ENCODE results near the gene MTFR1L.

MTFR1L gene

GRCh38 chr1:25790472-25790871 is 29.3 kb upstream of the MTFR1L start:
- no peak for DNase-seq (ENCODE audit: low spot score)

GRCh38 chr1:25792115-25792514 is 27.6 kb upstream of the MTFR1L start:
- no peak for DNase-seq (ENCODE audit: low spot score)

- DNase-seq (ENCODE audit: low spot score): no peak
Measured at GRCh38 chr1:25793585-25794170, 26.1 kb upstream of the MTFR1L start.

GRCh38 chr1:25794325-25794724 is 25.4 kb upstream of the MTFR1L start:
- DNase-seq (ENCODE audit: low spot score): no peak

- no peak for DNase-seq (ENCODE audit: low spot score)
Measured at GRCh38 chr1:25795211-25795610, 24.5 kb upstream of the MTFR1L start.

GRCh38 chr1:25795946-25796810 is 23.6 kb upstream of the MTFR1L start:
- no peak for DNase-seq (ENCODE audit: low spot score)

GRCh38 chr1:25796811-25797458 is 22.8 kb upstream of the MTFR1L start:
- peak; percentile 63 for DNase-seq (ENCODE audit: low spot score)

- DNase-seq (ENCODE audit: low spot score): no peak
Measured at GRCh38 chr1:25797939-25798338, 21.8 kb upstream of the MTFR1L start.

- DNase-seq (ENCODE audit: low spot score): no peak
Measured at GRCh38 chr1:25798666-25799351, 20.9 kb upstream of the MTFR1L start.

- no peak for DNase-seq (ENCODE audit: low spot score)
Measured at GRCh38 chr1:25799352-25799934, 20.3 kb upstream of the MTFR1L start.

- DNase-seq (ENCODE audit: low spot score): no peak
Measured at GRCh38 chr1:25799935-25800702, 19.6 kb upstream of the MTFR1L start, which contains the start of gene SELENON. SELENON (plus strand) TSS chr1:25800193; CDS start chr1:25800231, 38 bp downstream.

GRCh38 chr1:25800703-25801377 is 18.9 kb upstream of the MTFR1L start:
- DNase-seq (ENCODE audit: low spot score): no peak

- DNase-seq (ENCODE audit: low spot score): no peak
Measured at GRCh38 chr1:25802915-25803314, 16.8 kb upstream of the MTFR1L start.

GRCh38 chr1:25803368-25803767 is 16.4 kb upstream of the MTFR1L start:
- no peak for DNase-seq (ENCODE audit: low spot score)

GRCh38 chr1:25804244-25804963 is 15.3 kb upstream of the MTFR1L start:
- peak; percentile 73 for DNase-seq (ENCODE audit: low spot score)

GRCh38 chr1:25804964-25805862 is 14.5 kb upstream of the MTFR1L start:
- DNase-seq (ENCODE audit: low spot score): no peak

GRCh38 chr1:25805863-25806225 is 13.9 kb upstream of the MTFR1L start:
- peak; percentile 91 for DNase-seq (ENCODE audit: low spot score)

- DNase-seq (ENCODE audit: low spot score): no peak
Measured at GRCh38 chr1:25806418-25806817, 13.3 kb upstream of the MTFR1L start.

Data from COLO829 (cell line).